ENCODE measurements around the gene OGFOD3. TPM values are rescaled to one million over a fixed set of nuclear protein-coding genes. Genes with fewer than 3 reads are reported as not detected.

Gene OGFOD3
- total RNA-seq, 4 donors from 2014 or later: 12.4 to 30.1 (median 24.0) TPM

DNA sequence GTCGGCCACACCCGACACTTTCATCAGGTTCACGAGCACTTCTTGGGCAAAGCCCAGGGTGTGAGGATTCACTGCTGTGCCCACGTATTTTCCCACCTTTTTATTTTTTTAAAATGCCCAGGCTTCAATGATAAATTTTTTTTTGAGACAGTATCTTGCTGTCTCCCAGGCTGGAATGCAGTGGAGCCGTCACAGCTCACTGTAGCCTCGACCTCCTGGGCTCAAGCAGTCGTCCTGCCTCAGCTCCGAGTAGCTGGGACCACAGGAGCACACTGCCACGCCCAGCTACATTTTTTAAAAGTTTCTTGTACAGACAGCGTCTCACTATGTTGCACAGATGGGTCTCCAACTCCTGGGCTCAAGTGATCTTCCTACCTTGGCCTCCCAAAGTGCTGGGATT is 29.0 kb downstream of the OGFOD3 start:
- H3K27me3 ChIP-seq: no peaks in the 10 kb centered on the region
- TF ChIP-seq, protein P1, sequence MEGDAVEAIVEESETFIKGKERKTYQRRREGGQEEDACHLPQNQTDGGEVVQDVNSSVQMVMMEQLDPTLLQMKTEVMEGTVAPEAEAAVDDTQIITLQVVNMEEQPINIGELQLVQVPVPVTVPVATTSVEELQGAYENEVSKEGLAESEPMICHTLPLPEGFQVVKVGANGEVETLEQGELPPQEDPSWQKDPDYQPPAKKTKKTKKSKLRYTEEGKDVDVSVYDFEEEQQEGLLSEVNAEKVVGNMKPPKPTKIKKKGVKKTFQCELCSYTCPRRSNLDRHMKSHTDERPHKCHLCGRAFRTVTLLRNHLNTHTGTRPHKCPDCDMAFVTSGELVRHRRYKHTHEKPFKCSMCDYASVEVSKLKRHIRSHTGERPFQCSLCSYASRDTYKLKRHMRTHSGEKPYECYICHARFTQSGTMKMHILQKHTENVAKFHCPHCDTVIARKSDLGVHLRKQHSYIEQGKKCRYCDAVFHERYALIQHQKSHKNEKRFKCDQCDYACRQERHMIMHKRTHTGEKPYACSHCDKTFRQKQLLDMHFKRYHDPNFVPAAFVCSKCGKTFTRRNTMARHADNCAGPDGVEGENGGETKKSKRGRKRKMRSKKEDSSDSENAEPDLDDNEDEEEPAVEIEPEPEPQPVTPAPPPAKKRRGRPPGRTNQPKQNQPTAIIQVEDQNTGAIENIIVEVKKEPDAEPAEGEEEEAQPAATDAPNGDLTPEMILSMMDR (IDR thresholded peaks at IDR 0.05): no peak
- TF ChIP-seq POLR2A (IDR thresholded peaks at IDR 0.05): no peak
- no peak for DNase-seq
- H3K4me1 ChIP-seq: peaks cover 0 to 13% (median 0%) of the 10 kb centered on the region in 4 donors
- H3K9me3 ChIP-seq: no peaks in the 10 kb centered on the region
- no peak overlapping the region for H3K4me3 ChIP-seq
- H3K27ac ChIP-seq: no peak overlapping the region
- H3K36me3 ChIP-seq: peaks cover 0 to 11% (median 0%) of the 10 kb centered on the region in 3 donors

- Histone ChIP-seq H3K27me3 (no peaks in the 10 kb centered on the region), H3K4me1 (peaks cover 0 to 13% (median 0%) of the 10 kb centered on the region in 4 donors), H3K4me3 (no peak overlapping the region), H3K9me3 (no peaks in the 10 kb centered on the region), H3K27ac (no peak overlapping the region), H3K36me3 (peaks cover 0 to 11% (median 0%) of the 10 kb centered on the region in 3 donors)
- TF ChIP-seq, protein P1 (IDR thresholded peaks at IDR 0.05): no peak
- TF ChIP-seq POLR2A (IDR thresholded peaks at IDR 0.05): no peak
- no peak for DNase-seq
These were observed 29.5 kb downstream of the OGFOD3 start for GRCh38 chr17:82388922-82389283.

GRCh38 chr17:82388223-82388921 is 30.0 kb downstream of the OGFOD3 start:
- Histone ChIP-seq H3K27me3 (no peaks in the 10 kb centered on the region), H3K4me1 (peaks cover 0 to 13% (median 0%) of the 10 kb centered on the region in 4 donors), H3K9me3 (no peaks in the 10 kb centered on the region), H3K4me3 (no peak overlapping the region), H3K36me3 (peaks cover 0 to 11% (median 0%) of the 10 kb centered on the region in 3 donors), H3K27ac (no peak overlapping the region)
- DNase-seq: peak in 1 of 3 donors; percentile 69
- TF ChIP-seq, protein P1 (IDR thresholded peaks at IDR 0.05): no peak
- no peak for TF ChIP-seq POLR2A (IDR thresholded peaks at IDR 0.05)

- TF ChIP-seq, protein P1 (IDR thresholded peaks at IDR 0.05): no peak
- TF ChIP-seq POLR2A (IDR thresholded peaks at IDR 0.05): no peak
- H3K27me3 ChIP-seq: no peaks in the 10 kb centered on the region
These were observed 30.7 kb downstream of the OGFOD3 start for GRCh38 chr17:82387705-82388106.

GRCh38 chr17:82386881-82387704 is 31.3 kb downstream of the OGFOD3 start:
- no peak for DNase-seq
- TF ChIP-seq, protein P1 (IDR thresholded peaks at IDR 0.05): no peak
- no peak for TF ChIP-seq POLR2A (IDR thresholded peaks at IDR 0.05)
- Histone ChIP-seq H3K27ac (no peak overlapping the region), H3K9me3 (no peaks in the 10 kb centered on the region), H3K27me3 (no peaks in the 10 kb centered on the region), H3K4me3 (no peak overlapping the region), H3K36me3 (peaks cover 0 to 7% (median 0%) of the 10 kb centered on the region in 3 donors), H3K4me1 (peaks cover 0 to 13% (median 0%) of the 10 kb centered on the region in 4 donors)

More at GRCh38 chr17:82387705-82388106, 30.7 kb downstream of the OGFOD3 start:
- DNase-seq: no peak
- H3K36me3 ChIP-seq: peaks cover 0 to 11% (median 0%) of the 10 kb centered on the region in 3 donors
- H3K4me1 ChIP-seq: peaks cover 0 to 13% (median 0%) of the 10 kb centered on the region in 4 donors
- H3K4me3 ChIP-seq: no peak overlapping the region
- H3K9me3 ChIP-seq: no peaks in the 10 kb centered on the region
- no peak overlapping the region for H3K27ac ChIP-seq

Data from Peyer's patch (tissue), 4 donors.